ENCODE data around the gene ELL2. TPM values are rescaled to one million over a fixed set of nuclear protein-coding genes. Genes with fewer than 3 reads are reported as not detected.

ELL2 gene
- total RNA-seq, 3 donors from 2014 or later, result 95.7 to 211 (median 168) TPM

DNA sequence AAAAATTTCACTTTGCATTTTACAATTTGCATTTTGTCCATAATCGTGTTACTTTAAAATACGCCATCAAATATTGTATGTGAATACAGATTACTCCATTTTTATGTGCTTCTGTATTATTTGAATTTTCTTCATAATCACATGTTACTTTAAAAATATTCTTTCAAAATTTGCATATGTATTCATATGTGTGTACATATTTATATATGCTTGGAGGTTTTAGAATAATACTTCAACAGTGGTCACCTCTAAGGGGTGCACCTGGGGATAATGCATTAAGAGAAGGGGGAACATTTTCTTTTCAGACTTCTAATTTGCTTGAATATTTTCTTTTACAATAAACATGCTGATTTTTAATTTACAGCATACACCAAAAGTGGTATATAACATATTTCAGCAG, 21.9 kb upstream of the ELL2 start:
- H3K4me1 ChIP-seq, result no peaks in the 10 kb centered on the region
- intact Hi-C loops (cut with DNase I; ENCODE audit: low total_unique reads), result no loop called here
- TF ChIP-seq POLR2AphosphoS5 (IDR thresholded peaks at IDR 0.05), result no peak
- no peak for TF ChIP-seq CTCF (IDR thresholded peaks at IDR 0.05)
- no peak for TF ChIP-seq POLR2A (IDR thresholded peaks at IDR 0.05)

GRCh38 chr5:95983080-95983479, 21.4 kb upstream of the ELL2 start:
- Histone ChIP-seq H3K27ac (no peak overlapping the region), H3K36me3 (no peaks in the 10 kb centered on the region), H3K4me3 (no peak overlapping the region), H3K4me1 (no peaks in the 10 kb centered on the region), H3K9me3 (no peaks in the 10 kb centered on the region), H3K27me3 (no peaks in the 10 kb centered on the region)
- no peak for DNase-seq (ENCODE audit: low spot score in 2 of 2)
- TF ChIP-seq CTCF (IDR thresholded peaks at IDR 0.05) (no peak), POLR2A (IDR thresholded peaks at IDR 0.05) (no peak), POLR2AphosphoS5 (IDR thresholded peaks at IDR 0.05) (no peak)
- intact Hi-C loops (cut with DNase I; ENCODE audit: low total_unique reads), result no loop called here

More for the DNA sequence above, 21.9 kb upstream of the ELL2 start:
- Histone ChIP-seq H3K27me3 (no peaks in the 10 kb centered on the region), H3K36me3 (no peaks in the 10 kb centered on the region), H3K4me3 (no peak overlapping the region), H3K27ac (no peak overlapping the region), H3K9me3 (no peaks in the 10 kb centered on the region)
- no peak for DNase-seq (ENCODE audit: low spot score in 2 of 2)

GRCh38 chr5:95976606-95977005, 15.0 kb upstream of the ELL2 start:
- Histone ChIP-seq H3K27ac (no peak overlapping the region), H3K27me3 (no peaks in the 10 kb centered on the region), H3K9me3 (no peaks in the 10 kb centered on the region), H3K4me1 (no peaks in the 10 kb centered on the region), H3K4me3 (no peak overlapping the region), H3K36me3 (no peaks in the 10 kb centered on the region)
- intact Hi-C loops (cut with DNase I; ENCODE audit: low total_unique reads), result no loop called here
- no peak for TF ChIP-seq CTCF (IDR thresholded peaks at IDR 0.05)
- TF ChIP-seq POLR2A (IDR thresholded peaks at IDR 0.05), result no peak
- TF ChIP-seq POLR2AphosphoS5 (IDR thresholded peaks at IDR 0.05), result no peak
- no peak for DNase-seq (ENCODE audit: low spot score in 2 of 2)

- TF ChIP-seq POLR2AphosphoS5 (IDR thresholded peaks at IDR 0.05), result no peak
- TF ChIP-seq CTCF (IDR thresholded peaks at IDR 0.05), result no peak
- TF ChIP-seq POLR2A (IDR thresholded peaks at IDR 0.05), result no peak
- H3K27me3 ChIP-seq, result no peaks in the 10 kb centered on the region
- H3K4me3 ChIP-seq, result no peak overlapping the region
- H3K36me3 ChIP-seq, result no peaks in the 10 kb centered on the region
- no peak overlapping the region for H3K27ac ChIP-seq
- no peak for DNase-seq (ENCODE audit: low spot score in 2 of 2)
- H3K4me1 ChIP-seq, result no peaks in the 10 kb centered on the region
- intact Hi-C loops (cut with DNase I; ENCODE audit: low total_unique reads), result loop anchor here (2.0 kb wide), 1 partner anchor 59 kb away; no protein-coding TSS in a partner anchor
- no peaks in the 10 kb centered on the region for H3K9me3 ChIP-seq
Measured at GRCh38 chr5:95975703-95976102, 14.1 kb upstream of the ELL2 start.

- Histone ChIP-seq H3K27ac (no peak overlapping the region), H3K9me3 (peaks cover 0 to 11% of the 10 kb centered on the region in 2 donors), H3K36me3 (no peaks in the 10 kb centered on the region), H3K4me1 (no peaks in the 10 kb centered on the region), H3K27me3 (no peaks in the 10 kb centered on the region), H3K4me3 (no peak overlapping the region)
- intact Hi-C loops (cut with DNase I; ENCODE audit: low total_unique reads), result loop anchor here (2.0 kb wide), 1 partner anchor 61 kb away; no protein-coding TSS in a partner anchor
- TF ChIP-seq CTCF (IDR thresholded peaks at IDR 0.05), result no peak
- TF ChIP-seq POLR2AphosphoS5 (IDR thresholded peaks at IDR 0.05), result no peak
- no peak for TF ChIP-seq POLR2A (IDR thresholded peaks at IDR 0.05)
- no peak for DNase-seq (ENCODE audit: low spot score in 2 of 2)
Measured at GRCh38 chr5:95973793-95974325, 12.2 kb upstream of the ELL2 start.
